ENCODE results near the gene PLCH2.
"Not testable (repeated sequence)": the region's sequence is repeated elsewhere in the genome, so short reads cannot be mapped to it uniquely, and the experiment has no call there.

PLCH2 gene

DNA sequence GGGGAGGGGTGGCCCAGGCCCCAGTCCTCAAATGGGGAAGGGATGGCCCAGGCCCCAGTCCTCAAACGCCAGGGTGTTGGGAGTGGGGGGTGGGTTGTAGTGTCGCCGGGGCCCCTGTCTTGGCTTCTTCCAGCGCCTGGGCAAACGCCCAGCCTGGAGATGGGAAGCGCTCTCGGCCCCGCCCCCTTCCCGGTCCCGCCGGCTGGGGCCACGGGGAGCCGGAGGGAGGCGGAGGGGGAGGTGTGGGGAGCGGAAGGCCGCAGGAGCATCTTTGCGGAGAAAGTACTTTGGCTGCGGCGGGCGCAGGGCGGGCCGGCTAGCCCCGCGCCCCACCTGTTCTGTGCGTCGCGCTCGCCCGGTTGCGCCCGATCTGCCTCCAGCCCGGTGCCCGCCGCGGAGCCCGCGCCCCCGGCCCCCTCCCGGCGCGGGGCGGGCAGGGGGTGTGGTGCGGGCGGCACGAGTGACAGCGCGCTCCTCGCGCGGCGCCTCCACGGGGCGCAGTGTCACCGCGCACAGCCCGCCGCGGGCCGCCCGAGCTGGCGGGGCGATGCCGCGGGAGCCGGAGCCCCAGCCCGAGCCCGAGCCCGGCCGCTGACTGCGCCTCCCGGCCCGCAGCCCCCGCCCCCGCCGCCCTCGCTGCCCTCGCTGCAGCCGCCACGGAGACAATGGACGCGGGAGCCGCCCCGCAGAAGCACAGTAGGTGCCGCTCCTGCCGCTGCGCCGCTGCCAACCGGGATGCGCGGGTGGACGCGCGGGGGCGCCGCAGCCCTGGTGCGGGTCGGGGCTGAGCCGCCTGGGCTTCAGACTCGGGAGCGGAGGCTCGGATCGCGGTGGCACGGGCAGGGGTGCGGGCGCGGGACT is 32.6 kb upstream of the PLCH2 start:
- DNase-seq (ENCODE audit: low read depth), result no peak

- DNase-seq (ENCODE audit: low read depth), result no peak
Measured at GRCh38 chr1:2444138-2444591, 31.9 kb upstream of the PLCH2 start.

- DNase-seq (ENCODE audit: low read depth), result no peak
Measured at GRCh38 chr1:2445162-2445822, 30.8 kb upstream of the PLCH2 start.

- no peak for DNase-seq (ENCODE audit: low read depth)
Measured at GRCh38 chr1:2445823-2446215, 30.3 kb upstream of the PLCH2 start.

DNA sequence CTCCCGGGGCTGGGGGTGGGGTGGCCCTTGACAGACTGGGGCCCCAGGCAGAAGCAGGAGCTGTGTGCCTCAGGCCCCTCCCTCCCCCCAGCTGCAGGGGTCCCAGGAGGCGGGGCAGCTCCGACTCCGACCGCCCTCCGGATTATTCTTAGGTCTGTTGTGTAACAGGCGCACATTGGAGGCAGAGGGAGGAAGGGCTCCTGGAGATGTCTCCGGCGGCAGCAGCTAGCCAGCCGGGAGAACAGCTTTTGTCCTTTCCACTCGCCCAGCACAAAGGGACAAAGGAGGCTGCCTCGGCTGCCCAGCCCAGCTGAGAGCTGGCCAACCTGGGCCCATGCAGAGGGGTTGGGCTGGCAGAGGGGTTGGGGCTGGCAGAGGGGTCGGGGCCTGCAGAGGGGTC is 29.7 kb upstream of the PLCH2 start:
- DNase-seq (ENCODE audit: low read depth), result no peak

GRCh38 chr1:2446861-2447260 is 29.2 kb upstream of the PLCH2 start:
- DNase-seq (ENCODE audit: low read depth), result no peak

- DNase-seq (ENCODE audit: low read depth), result no peak
Measured at GRCh38 chr1:2447276-2448097, 28.6 kb upstream of the PLCH2 start.

- no peak for DNase-seq (ENCODE audit: low read depth)
Measured at GRCh38 chr1:2448098-2448445, 28.0 kb upstream of the PLCH2 start.

GRCh38 chr1:2449636-2450454 is 26.2 kb upstream of the PLCH2 start:
- DNase-seq (ENCODE audit: low read depth), result no peak

DNA sequence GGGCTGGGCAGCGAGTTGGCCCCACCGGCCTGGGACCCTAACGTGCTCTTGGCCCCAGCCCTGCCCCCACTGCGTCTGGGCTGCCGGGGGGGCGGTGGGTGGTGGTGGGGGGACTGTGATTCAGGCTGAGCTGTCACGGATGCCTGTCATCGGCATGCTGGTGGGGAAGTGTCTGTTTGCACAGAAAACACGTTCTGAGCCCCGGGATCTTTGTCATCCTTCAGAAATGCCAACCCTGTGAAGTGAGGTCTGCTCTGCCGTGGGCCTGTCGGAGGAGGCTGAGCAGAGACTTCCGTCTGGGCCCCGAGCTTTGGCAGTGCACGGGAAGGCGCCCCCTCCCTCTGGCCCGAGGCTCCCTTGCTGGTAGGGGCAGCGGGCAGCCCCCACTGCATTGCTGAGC is 24.3 kb upstream of the PLCH2 start:
- peak; percentile 21 for DNase-seq (ENCODE audit: low read depth)

DNA sequence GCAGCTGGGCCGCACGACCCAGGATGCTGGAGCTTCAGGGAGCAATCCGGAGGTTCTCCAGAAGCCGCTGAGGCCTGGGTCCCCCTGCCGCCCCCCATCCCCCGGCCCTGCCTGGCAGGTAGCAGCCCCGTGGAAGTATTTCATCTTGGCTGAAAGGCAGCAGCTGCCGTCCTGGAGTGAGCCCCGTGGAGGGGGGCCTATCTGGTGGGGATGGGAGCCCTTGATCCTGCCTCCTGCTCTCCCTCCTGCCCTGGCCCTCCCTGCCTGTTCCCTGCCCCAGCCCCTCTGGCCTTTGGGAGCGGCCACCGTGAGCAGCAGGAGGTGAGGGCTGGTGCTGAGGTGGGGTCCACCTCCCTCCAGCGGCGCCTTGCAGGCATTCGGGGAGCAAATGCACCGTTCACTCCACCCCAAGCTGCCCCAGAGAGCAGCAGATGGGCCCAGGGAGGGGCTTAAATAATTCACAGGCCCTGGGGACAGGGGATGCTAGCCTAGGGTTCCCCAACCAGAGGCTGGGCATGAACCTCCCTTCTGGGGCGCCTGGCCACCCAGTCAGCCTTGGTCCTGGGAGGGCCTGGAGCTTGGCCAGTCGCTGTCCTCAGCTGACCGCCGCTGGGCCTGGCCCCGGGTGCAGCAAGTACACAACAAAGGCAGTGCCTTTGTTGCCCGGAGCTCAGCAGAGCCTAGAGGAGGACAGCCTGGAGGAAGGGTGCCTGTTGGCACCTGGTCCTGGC is 23.7 kb upstream of the PLCH2 start:
- DNase-seq (ENCODE audit: low read depth), result peak; percentile 11

DNA sequence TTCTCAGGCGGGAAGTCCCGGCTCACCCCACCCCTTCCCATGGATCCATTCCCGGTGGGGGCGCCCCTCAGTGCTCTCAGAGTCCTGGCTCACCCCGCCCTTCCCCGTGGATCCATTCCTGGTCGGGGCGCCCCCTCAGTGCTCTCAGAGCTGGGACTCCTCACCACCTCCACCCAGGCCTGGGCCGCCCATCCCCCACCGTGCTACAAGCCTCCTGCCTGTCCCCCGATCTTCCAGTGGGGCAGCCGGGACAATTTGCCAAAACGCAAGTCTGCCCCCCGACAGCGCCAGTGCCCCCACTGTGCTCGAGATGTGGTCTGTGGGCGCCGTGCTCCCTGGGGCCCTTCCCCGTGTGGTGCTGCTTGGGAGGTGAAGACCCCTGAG is 23.2 kb upstream of the PLCH2 start:
- no peak for DNase-seq (ENCODE audit: low read depth)

GRCh38 chr1:2454227-2454626 is 21.9 kb upstream of the PLCH2 start:
- DNase-seq (ENCODE audit: low read depth), result no peak

DNA sequence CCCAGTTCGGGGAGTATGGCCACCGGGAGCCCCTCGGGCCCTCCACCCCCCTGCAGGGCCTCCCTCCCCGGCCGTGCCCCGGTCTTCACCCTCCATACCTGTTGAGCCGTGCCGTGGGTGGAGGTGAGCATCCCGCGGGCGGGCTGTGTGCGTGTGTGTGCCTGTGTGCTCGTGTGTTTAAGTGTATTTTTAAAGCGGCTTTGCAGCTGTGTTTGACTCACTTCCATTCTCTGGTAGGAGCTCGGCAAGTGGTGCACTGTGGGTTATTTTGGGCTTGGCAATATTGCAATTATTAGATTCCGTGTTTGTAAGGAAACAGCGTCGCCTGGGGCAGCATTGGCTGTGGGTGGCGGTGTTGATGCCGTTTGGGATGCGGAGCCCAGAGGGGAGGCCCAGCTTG is 20.3 kb upstream of the PLCH2 start:
- peak; percentile 7 for DNase-seq (ENCODE audit: low read depth)

DNA sequence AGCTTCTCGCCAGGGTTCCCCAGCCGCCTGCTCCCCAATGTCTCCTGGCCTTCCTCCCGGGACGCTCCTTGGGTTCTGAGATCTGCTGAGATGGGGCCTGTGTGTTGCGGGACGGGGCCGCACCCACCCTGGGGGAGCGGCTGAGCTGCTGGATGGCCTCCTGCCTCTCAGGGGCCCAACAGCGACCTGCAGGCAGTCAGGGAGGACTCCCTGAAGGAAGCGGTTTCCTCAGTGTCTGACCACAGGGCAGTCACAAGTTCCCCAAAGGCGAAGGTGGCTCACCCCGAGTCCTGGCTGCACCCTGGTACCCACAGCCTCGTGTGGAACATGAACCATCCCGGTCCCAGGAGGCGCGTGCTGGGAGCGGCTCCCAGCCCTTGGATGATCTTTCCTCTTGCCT is 18.6 kb upstream of the PLCH2 start:
- no peak for DNase-seq (ENCODE audit: low read depth)

GRCh38 chr1:2458687-2459086 is 17.4 kb upstream of the PLCH2 start:
- DNase-seq (ENCODE audit: low read depth), result no peak

GRCh38 chr1:2459102-2459753 is 16.9 kb upstream of the PLCH2 start:
- DNase-seq (ENCODE audit: low read depth), result not testable (repeated sequence)

DNA sequence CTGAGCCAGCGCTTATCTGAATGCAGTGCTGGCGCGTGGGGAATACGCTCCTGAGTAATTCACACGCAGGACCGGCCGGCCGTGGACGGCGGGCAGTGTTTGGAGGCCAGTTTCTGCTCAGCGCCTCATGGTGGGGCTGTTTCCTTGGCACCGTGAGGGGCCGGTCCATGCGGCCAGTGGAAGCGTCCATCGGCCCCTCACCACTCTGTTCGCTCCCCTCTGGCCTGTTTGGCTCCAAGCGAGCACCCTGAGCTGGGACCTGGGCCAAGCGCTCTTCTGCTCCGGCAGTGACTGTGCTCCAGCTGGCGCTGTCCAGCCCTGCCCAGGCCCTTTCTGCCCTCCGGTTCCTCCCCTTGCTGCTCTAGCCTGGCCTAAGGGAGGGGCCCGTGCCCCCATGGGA is 16.3 kb upstream of the PLCH2 start:
- DNase-seq (ENCODE audit: low read depth), result peak; percentile 45

DNA sequence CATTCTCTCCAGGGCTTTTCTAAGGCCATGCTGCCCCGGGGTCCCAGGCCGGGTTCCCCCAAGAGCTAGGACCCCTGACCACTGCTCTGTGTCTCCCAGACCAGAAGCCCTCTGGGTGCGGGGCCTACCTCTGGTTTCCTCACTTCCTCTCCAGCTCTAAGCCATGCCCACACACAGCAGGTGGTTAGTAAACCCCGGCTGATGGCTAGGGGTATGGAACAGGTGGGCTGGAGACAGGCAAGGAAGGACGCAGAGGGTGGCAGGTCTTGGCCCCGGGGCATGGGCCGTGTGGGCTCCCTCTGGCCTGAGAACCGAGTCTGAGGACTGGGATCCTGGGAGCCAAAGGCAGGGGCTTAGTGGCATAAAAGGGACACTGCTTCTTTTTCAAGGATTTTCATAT is 15.9 kb upstream of the PLCH2 start:
- no peak for DNase-seq (ENCODE audit: low read depth)

GRCh38 chr1:2460996-2461751 is 14.9 kb upstream of the PLCH2 start:
- DNase-seq (ENCODE audit: low read depth), result no peak

All from fibroblast of gingiva (primary cell).